ENCODE results near the gene TGFBRAP1.

GRCh38 chr2:105315314-105315713 lies 14.2 kb downstream of the TGFBRAP1 start:
- TF ChIP-seq CTCF (IDR thresholded peaks at IDR 0.05; ENCODE audit: poor library complexity): no peak
- no peak for TF ChIP-seq EZH2phosphoT487 (IDR thresholded peaks at IDR 0.05; ENCODE audit: low read depth, severe bottlenecking, unreplicated experiment)
- no peak for TF ChIP-seq EZH2 (IDR thresholded peaks at IDR 0.05; ENCODE audit: borderline replicate concordance)

All from hepatocyte (in vitro differentiated cells).